ENCODE data around the gene ATP9A. TPM values are rescaled to one million over a fixed set of nuclear protein-coding genes. Genes with fewer than 3 reads are reported as not detected.

Gene ATP9A
- total and polyA plus RNA-seq, 2 of the 4 experiments (the other 2 are of a cell fraction) = 10.6 to 22.4 TPM

GRCh38 chr20:51584737-51585136, 183.5 kb downstream of the ATP9A start:
- Histone ChIP-seq H3K4me3 (ENCODE audit: insufficient read depth, low read depth, low read length) (no peak overlapping the region), H3K27ac (ENCODE audit: insufficient read depth, low read length) (no peak overlapping the region), H2BK5ac (ENCODE audit: low read depth, low read length, poor library complexity, severe bottlenecking) (no peak overlapping the region), H3K9ac (ENCODE audit: low read depth, low read length) (no peak overlapping the region), H2BK120ac (ENCODE audit: low read depth, low read length) (no peak overlapping the region), H3K4me2 (ENCODE audit: low read depth, low read length) (no peak overlapping the region), H4K5ac (ENCODE audit: low read depth, low read length) (no peak overlapping the region), H4K8ac (ENCODE audit: low read depth in 2 of 2, low read length in 2 of 2) (no peak overlapping the region), H3K56ac (ENCODE audit: extremely low read depth, insufficient read depth, low read length) (no peak overlapping the region), H3K9me1 (ENCODE audit: insufficient read depth, low read length) (no peaks in the 10 kb centered on the region; the same call in none of the 2 replicates), H3K36me3 (ENCODE audit: control insufficient read depth, insufficient read depth, low read length) (no peaks in the 10 kb centered on the region), H2AK5ac (ENCODE audit: low read depth, low read length) (0 out of 2 replicates have a peak overlapping the region, but pooled peaks have one; percentile 32), H3K27me3 (ENCODE audit: control insufficient read depth, insufficient read depth, low read length) (no peaks in the 10 kb centered on the region), H3K18ac (ENCODE audit: low read depth, low read length) (no peak overlapping the region), H3K79me1 (ENCODE audit: low read depth in 1 of 2, low read length in 2 of 2) (no peaks in the 10 kb centered on the region), H3K9me3 (ENCODE audit: control insufficient read depth, insufficient read depth, low read length) (no peaks in the 10 kb centered on the region), H4K91ac (ENCODE audit: insufficient read depth, low read depth, low read length) (no peak overlapping the region), H3K23ac (ENCODE audit: low read depth, low read length) (no peak overlapping the region), H3K4ac (ENCODE audit: low read depth, low read length) (no peak overlapping the region; the same call in 1 of the 2 replicates), H4K20me1 (ENCODE audit: insufficient read depth, low read length) (no peaks in the 10 kb centered on the region), H2BK20ac (ENCODE audit: low read depth, low read length) (no peak overlapping the region), H2AK9ac (replicated peaks; ENCODE audit: low read depth, low read length, poor library complexity) (no peak overlapping the region), H2AFZ (replicated peaks; ENCODE audit: low read length, poor library complexity) (no peak overlapping the region), H3K4me1 (ENCODE audit: control insufficient read depth, insufficient read depth, low read length) (peaks cover 3% of the 10 kb centered on the region; the same call in 1 of the 2 replicates), H3K14ac (replicated peaks; ENCODE audit: low read depth, low read length) (no peak overlapping the region), H2BK15ac (ENCODE audit: low read depth, low read length) (no peak overlapping the region)
- DNase-seq (no peak), ATAC-seq (ENCODE audit: low read depth) (no peak)
- POLR2A ChIA-PET (ENCODE audit: unreplicated experiment) = no interaction called here
- CTCF ChIA-PET = no interaction called here
- 100% methylated on average over 1 of the region's 4 CpGs; no CpG with 5 or more reads in 1 of the 2 experiments for WGBS, 2 experiments (ENCODE audit: extremely low coverage in 2 of 2, insufficient read length in 1 of 2)
- intact Hi-C loops (cut with micrococcal nuclease) = no loop called here
- in situ Hi-C loops (cut with MboI; ENCODE audit: low sequenced_read_pairs) = no loop called here
- BruUV-seq (replicated peaks) = no TSS peak
- TF ChIP-seq ELK1 (IDR thresholded peaks at IDR 0.05; ENCODE audit: borderline replicate concordance, low read depth, low read length) = no peak
- no peak for TF ChIP-seq RCOR1 (IDR thresholded peaks at IDR 0.05; ENCODE audit: insufficient replicate concordance, low read length)
- TF ChIP-seq BHLHE40 (IDR thresholded peaks at IDR 0.05; ENCODE audit: low read depth, low read length) = no peak
- TF ChIP-seq MAFK (IDR thresholded peaks at IDR 0.05; ENCODE audit: low read depth, low read length) = no peak
- no peak for TF ChIP-seq FOS (IDR thresholded peaks at IDR 0.05; ENCODE audit: low read depth, low read length)
- no peak for TF ChIP-seq RAD21 (IDR thresholded peaks at IDR 0.05; ENCODE audit: low read length)
- no peak for TF ChIP-seq NFE2L2 (IDR thresholded peaks at IDR 0.05; ENCODE audit: low read depth, low read length)
- TF ChIP-seq CHD1 (IDR thresholded peaks at IDR 0.05; ENCODE audit: low read depth, low read length) = no peak
- no peak for TF ChIP-seq CEBPB (IDR thresholded peaks at IDR 0.05; ENCODE audit: low read depth, low read length)
- TF ChIP-seq MAZ (IDR thresholded peaks at IDR 0.05; ENCODE audit: borderline replicate concordance, low read depth, low read length) = no peak
- no peak for TF ChIP-seq USF2 (IDR thresholded peaks at IDR 0.05; ENCODE audit: low read depth, low read length)
- no peak for TF ChIP-seq RFX5 (IDR thresholded peaks at IDR 0.05; ENCODE audit: low read depth, low read length)
- TF ChIP-seq CTCF (conservative IDR thresholded peaks at IDR 0.05; ENCODE audit: low read depth, low read length) = no peak
- no peak for TF ChIP-seq POLR2A (IDR thresholded peaks at IDR 0.05; ENCODE audit: low read depth, low read length)
- TF ChIP-seq SMC3 (IDR thresholded peaks at IDR 0.05; ENCODE audit: low read depth, low read length) = no peak
- TF ChIP-seq MXI1 (IDR thresholded peaks at IDR 0.05; ENCODE audit: borderline replicate concordance, low read depth, low read length) = no peak
- dilution Hi-C loops (cut with HindIII; ENCODE audit: low sequenced_read_pairs, unreplicated experiment) = loop anchor here (25.0 kb wide), 1 partner anchor 172 kb away; no protein-coding TSS in a partner anchor
